Measurements from ENCODE around the gene GPC5. TPM values are rescaled to one million over a fixed set of nuclear protein-coding genes. Genes with fewer than 3 reads are reported as not detected.

Gene GPC5
- total RNA-seq, 2 experiments from 2014 or later = 2.4 TPM; not detected in 1

DNA sequence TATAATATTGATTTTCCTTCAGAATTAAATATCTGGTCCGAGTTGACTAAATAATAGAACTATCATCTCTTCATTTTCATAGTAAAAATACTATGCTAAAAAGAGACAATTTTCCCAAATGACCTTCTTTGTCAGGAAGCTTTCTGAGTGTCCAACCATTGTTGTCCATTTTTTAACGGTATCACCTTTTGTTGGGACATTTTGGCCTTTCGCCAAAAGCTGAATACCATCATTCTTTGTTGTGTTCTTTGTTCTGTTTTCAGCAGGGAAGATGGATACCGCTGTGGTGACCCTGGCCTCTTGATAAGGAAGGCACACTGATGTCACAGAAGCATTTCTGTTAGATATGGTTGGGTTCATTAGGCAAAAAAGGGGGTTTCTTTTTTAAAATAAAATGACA lies 1173.8 kb downstream of the GPC5 start:
- ChIA-PET CTCF (ENCODE audit: unreplicated experiment) (no interaction called here), POLR2A (no interaction called here)
- Histone ChIP-seq H3K36me3 (ENCODE audit: insufficient read depth, low read length) (no peaks in the 10 kb centered on the region), H3K4me2 (ENCODE audit: low read length) (no peak overlapping the region), H3K27ac (ENCODE audit: low read depth, low read length, poor library complexity, severe bottlenecking) (no peak overlapping the region), H2AFZ (ENCODE audit: low read length) (no peak overlapping the region), H3K79me2 (ENCODE audit: insufficient read depth, low read depth, low read length) (no peaks in the 10 kb centered on the region), H3K9me3 (ENCODE audit: low read length) (no peaks in the 10 kb centered on the region), H3K9me2 (ENCODE audit: insufficient read depth, low read length) (no peaks in the 10 kb centered on the region), H3K4me1 (ENCODE audit: insufficient read depth, low read length, poor library complexity, severe bottlenecking) (no peaks in the 10 kb centered on the region), H3K4me3 (ENCODE audit: low read depth, low read length, poor library complexity, severe bottlenecking) (no peak overlapping the region), H4K20me1 (ENCODE audit: insufficient read depth, low read length) (no peaks in the 10 kb centered on the region)
- intact Hi-C loops (cut with micrococcal nuclease; ENCODE audit: unreplicated experiment) = no loop called here
- no peak for TF ChIP-seq EZH2phosphoT487 (IDR thresholded peaks at IDR 0.05; ENCODE audit: borderline replicate concordance, low read depth, low read length)
- TF ChIP-seq, protein P1, sequence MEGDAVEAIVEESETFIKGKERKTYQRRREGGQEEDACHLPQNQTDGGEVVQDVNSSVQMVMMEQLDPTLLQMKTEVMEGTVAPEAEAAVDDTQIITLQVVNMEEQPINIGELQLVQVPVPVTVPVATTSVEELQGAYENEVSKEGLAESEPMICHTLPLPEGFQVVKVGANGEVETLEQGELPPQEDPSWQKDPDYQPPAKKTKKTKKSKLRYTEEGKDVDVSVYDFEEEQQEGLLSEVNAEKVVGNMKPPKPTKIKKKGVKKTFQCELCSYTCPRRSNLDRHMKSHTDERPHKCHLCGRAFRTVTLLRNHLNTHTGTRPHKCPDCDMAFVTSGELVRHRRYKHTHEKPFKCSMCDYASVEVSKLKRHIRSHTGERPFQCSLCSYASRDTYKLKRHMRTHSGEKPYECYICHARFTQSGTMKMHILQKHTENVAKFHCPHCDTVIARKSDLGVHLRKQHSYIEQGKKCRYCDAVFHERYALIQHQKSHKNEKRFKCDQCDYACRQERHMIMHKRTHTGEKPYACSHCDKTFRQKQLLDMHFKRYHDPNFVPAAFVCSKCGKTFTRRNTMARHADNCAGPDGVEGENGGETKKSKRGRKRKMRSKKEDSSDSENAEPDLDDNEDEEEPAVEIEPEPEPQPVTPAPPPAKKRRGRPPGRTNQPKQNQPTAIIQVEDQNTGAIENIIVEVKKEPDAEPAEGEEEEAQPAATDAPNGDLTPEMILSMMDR (conservative IDR thresholded peaks at IDR 0.05; ENCODE audit: low read length) = no peak
- no peak for DNase-seq (ENCODE audit: low spot score)
- BruUV-seq (replicated peaks) = no TSS peak

DNA sequence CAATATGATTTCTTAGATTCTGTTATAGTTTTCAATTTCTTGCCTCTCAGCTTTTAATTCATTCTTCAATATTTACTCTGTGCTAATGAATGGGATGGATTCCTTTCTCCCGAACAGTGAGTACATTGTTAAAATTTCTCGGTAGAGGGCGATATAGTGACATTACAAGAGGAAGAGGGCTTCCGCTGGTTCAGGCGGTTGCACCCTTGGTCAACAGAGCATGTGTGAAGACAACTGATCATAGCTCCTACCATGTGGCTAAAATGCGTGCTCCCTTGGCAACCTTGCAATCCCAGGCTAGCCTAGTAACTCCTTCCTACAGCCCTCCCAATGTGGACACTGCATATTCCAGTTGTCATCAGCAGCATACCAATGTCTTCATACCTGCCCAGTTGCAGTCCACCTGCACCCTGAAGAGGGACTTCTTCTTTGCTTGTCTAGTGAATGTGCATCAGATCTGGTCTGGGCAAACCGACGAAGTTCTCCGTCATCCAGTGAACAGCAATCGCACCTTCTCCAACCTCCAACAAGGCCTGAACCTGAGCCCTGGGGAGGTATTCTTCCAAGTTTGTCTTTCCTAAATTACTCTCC lies 1175.1 kb downstream of the GPC5 start:
- Histone ChIP-seq H3K79me2 (ENCODE audit: insufficient read depth, low read depth, low read length) (no peaks in the 10 kb centered on the region), H3K4me3 (ENCODE audit: low read depth, low read length, poor library complexity, severe bottlenecking) (no peak overlapping the region), H3K4me2 (ENCODE audit: low read length) (no peak overlapping the region), H3K9me2 (ENCODE audit: insufficient read depth, low read length) (no peaks in the 10 kb centered on the region), H3K4me1 (ENCODE audit: insufficient read depth, low read length, poor library complexity, severe bottlenecking) (no peaks in the 10 kb centered on the region), H3K9me3 (ENCODE audit: low read length) (no peaks in the 10 kb centered on the region), H3K36me3 (ENCODE audit: insufficient read depth, low read length) (no peaks in the 10 kb centered on the region), H2AFZ (ENCODE audit: low read length) (no peak overlapping the region), H3K27ac (ENCODE audit: low read depth, low read length, poor library complexity, severe bottlenecking) (no peak overlapping the region), H4K20me1 (ENCODE audit: insufficient read depth, low read length) (no peaks in the 10 kb centered on the region)
- CTCF ChIA-PET (ENCODE audit: unreplicated experiment) = no interaction called here
- POLR2A ChIA-PET = no interaction called here
- TF ChIP-seq EZH2phosphoT487 (IDR thresholded peaks at IDR 0.05; ENCODE audit: borderline replicate concordance, low read depth, low read length) = no peak
- BruUV-seq (replicated peaks) = no TSS peak
- DNase-seq (ENCODE audit: low spot score) = no peak
- intact Hi-C loops (cut with micrococcal nuclease; ENCODE audit: unreplicated experiment) = no loop called here

DNA sequence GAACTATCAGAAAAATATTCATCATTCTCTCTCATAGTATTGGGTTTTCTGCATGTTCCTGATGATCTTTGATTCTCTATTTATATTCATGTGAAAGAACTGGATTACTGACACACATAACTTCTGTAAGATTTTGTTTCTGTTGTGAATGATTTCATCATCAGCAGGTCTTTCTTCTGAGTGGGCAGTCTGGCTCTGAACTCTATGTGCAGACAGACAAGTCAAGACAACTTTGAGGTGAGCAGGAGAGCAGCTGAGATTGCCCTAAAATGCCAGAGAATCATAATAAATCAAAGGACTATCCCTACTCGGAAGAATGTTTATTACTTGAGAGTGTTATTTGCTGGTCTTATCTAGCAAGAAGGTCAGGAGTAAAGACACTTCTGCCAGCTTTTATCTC lies 1176.1 kb downstream of the GPC5 start:
- CTCF ChIA-PET (ENCODE audit: unreplicated experiment) = no interaction called here
- Histone ChIP-seq H3K4me2 (ENCODE audit: low read length) (no peak overlapping the region), H3K9me3 (ENCODE audit: low read length) (no peaks in the 10 kb centered on the region), H3K79me2 (ENCODE audit: insufficient read depth, low read depth, low read length) (no peaks in the 10 kb centered on the region), H3K4me3 (ENCODE audit: low read depth, low read length, poor library complexity, severe bottlenecking) (no peak overlapping the region), H3K27ac (ENCODE audit: low read depth, low read length, poor library complexity, severe bottlenecking) (no peak overlapping the region), H3K9me2 (ENCODE audit: insufficient read depth, low read length) (no peaks in the 10 kb centered on the region), H2AFZ (ENCODE audit: low read length) (no peak overlapping the region), H3K36me3 (ENCODE audit: insufficient read depth, low read length) (no peaks in the 10 kb centered on the region), H4K20me1 (ENCODE audit: insufficient read depth, low read length) (no peaks in the 10 kb centered on the region), H3K4me1 (ENCODE audit: insufficient read depth, low read length, poor library complexity, severe bottlenecking) (no peaks in the 10 kb centered on the region)
- DNase-seq (ENCODE audit: low spot score) = no peak
- intact Hi-C loops (cut with micrococcal nuclease; ENCODE audit: unreplicated experiment) = no loop called here
- TF ChIP-seq EZH2phosphoT487 (IDR thresholded peaks at IDR 0.05; ENCODE audit: borderline replicate concordance, low read depth, low read length) = no peak
- TF ChIP-seq, protein P1 (conservative IDR thresholded peaks at IDR 0.05; ENCODE audit: low read length) = no peak
- POLR2A ChIA-PET = no interaction called here
- no TSS peak for BruUV-seq (replicated peaks)

All from OCI-LY7 (cell line).